Measurements from ENCODE around the gene SHLD2.
"Not testable (repeated sequence)": the region's sequence is repeated elsewhere in the genome, so short reads cannot be mapped to it uniquely, and the experiment has no call there.

GRCh38 chr10:87225148-87225547 lies 130.1 kb downstream of the SHLD2 start, which contains the start of gene NUTM2A:
- TF ChIP-seq BHLHE40 (IDR thresholded peaks at IDR 0.05; ENCODE audit: low read length); POLR2AphosphoS5 (IDR thresholded peaks at IDR 0.05; ENCODE audit: low read depth, low read length); NFIB (CRISPR knock-in tag; IDR thresholded peaks at IDR 0.05; ENCODE audit: borderline replicate concordance); ZNF234 (CRISPR knock-in tag; conservative IDR thresholded peaks at IDR 0.05); MXI1 (IDR thresholded peaks at IDR 0.05; ENCODE audit: borderline replicate concordance, low read depth, low read length); ZNF317 (CRISPR knock-in tag; IDR thresholded peaks at IDR 0.05); CHD2 (IDR thresholded peaks at IDR 0.05; ENCODE audit: low read depth, low read length); ZNF644 (CRISPR knock-in tag; IDR thresholded peaks at IDR 0.05; ENCODE audit: low read depth); SIN3A (IDR thresholded peaks at IDR 0.05; ENCODE audit: borderline replicate concordance, low read depth, low read length); KLF16 (CRISPR knock-in tag; IDR thresholded peaks at IDR 0.05): not testable (repeated sequence)
